Lower lobe of right lung (tissue), 2 donors: Measurements from ENCODE around the gene FSTL4. TPM values are rescaled to one million over a fixed set of nuclear protein-coding genes. Genes with fewer than 3 reads are reported as not detected.
"Not testable (repeated sequence)": the region's sequence is repeated elsewhere in the genome, so short reads cannot be mapped to it uniquely, and the experiment has no call there.

ENCODE experiments used
- ATAC-seq, 2 donors: fragments of 200-7000 bp; cut with Tn5 transposase; one replicate each; pipeline ENCODE4 v1.9.1; 2020 to 2022; ENCODE audit warnings: mild to moderate bottlenecking in 2 of 2, moderate library complexity in 2 of 2
- DNase-seq: peaks from one replicate; pipeline ENCODE4 v3.0.0-alpha.2; 2020
- H3K27ac ChIP-seq: fragments of 200-600 bp; one replicate; pipeline ENCODE4 v1.8.0; 2022
- H3K27me3 ChIP-seq: fragments of 200-600 bp; one replicate; pipeline ENCODE4 v1.8.0; 2022; ENCODE audit warnings: low read depth
- H3K36me3 ChIP-seq: fragments of 200-600 bp; one replicate; pipeline ENCODE4 v1.8.0; 2022; ENCODE audit warnings: mild to moderate bottlenecking
- H3K4me1 ChIP-seq: fragments of 200-600 bp; one replicate; pipeline ENCODE4 v1.8.0; 2022
- H3K4me3 ChIP-seq: fragments of 200-600 bp; one replicate; pipeline ENCODE4 v1.8.0; 2022; ENCODE audit warnings: mild to moderate bottlenecking
- H3K9me3 ChIP-seq: fragments of 200-600 bp; one replicate; pipeline ENCODE4 v1.8.0; 2022
- CTCF ChIP-seq: fragments of 200-600 bp; IDR thresholded peaks from one replicate; pipeline ENCODE4 v1.8.0; 2022; ENCODE audit warnings: antibody characterized with exemption, mild to moderate bottlenecking
- intact Hi-C: fragments of 100-400 bp; cut with DNase I; formaldehyde crosslinking; loops from one replicate; pipeline ENCODE4 v1.11.0; 2022
- total RNA-seq: library from RNA; stranded (reverse); fragmentation: NEBNext Ultra II Directional; extraction: Animal tissue kit (Norgen Biotek cat#: 25700); gene quantifications from one replicate; pipeline ENCODE4 v1.2.1, GENCODE V29; 2021
- donor health status: DM: no; HTN: yes; CAD: no; lungs with severe emphysema.

The FSTL4 gene
- total RNA-seq, 1 donor from 2014 or later, result 1.9 TPM

- H3K36me3 ChIP-seq, result no peaks in the 10 kb centered on the region
- no peak overlapping the region for H3K27ac ChIP-seq
- no peak for ATAC-seq
- no peaks in the 10 kb centered on the region for H3K27me3 ChIP-seq
- no peaks in the 10 kb centered on the region for H3K9me3 ChIP-seq
- intact Hi-C loops, result no loop called here
- no peaks in the 10 kb centered on the region for H3K4me1 ChIP-seq
- H3K4me3 ChIP-seq, result no peak overlapping the region
- DNase-seq, result no peak
- TF ChIP-seq CTCF, result no peak
Observed at GRCh38 chr5:133398646-133399101, 213.7 kb downstream of the FSTL4 start.

- TF ChIP-seq CTCF, result no peak
- intact Hi-C loops, result no loop called here
- DNase-seq (no peak), ATAC-seq (no peak)
- Histone ChIP-seq H3K27ac (no peak overlapping the region), H3K27me3 (no peaks in the 10 kb centered on the region), H3K4me3 (no peak overlapping the region), H3K36me3 (no peaks in the 10 kb centered on the region), H3K9me3 (no peaks in the 10 kb centered on the region), H3K4me1 (no peaks in the 10 kb centered on the region)
Observed at GRCh38 chr5:133397990-133398645, 214.2 kb downstream of the FSTL4 start.

- H3K4me3 ChIP-seq, result no peak overlapping the region
- no peaks in the 10 kb centered on the region for H3K9me3 ChIP-seq
- TF ChIP-seq CTCF, result no peak
- H3K4me1 ChIP-seq, result no peaks in the 10 kb centered on the region
- H3K27me3 ChIP-seq, result no peaks in the 10 kb centered on the region
- intact Hi-C loops, result no loop called here
- ATAC-seq, result no peak
- no peak for DNase-seq
- H3K36me3 ChIP-seq, result no peaks in the 10 kb centered on the region
- H3K27ac ChIP-seq, result no peak overlapping the region
Observed at GRCh38 chr5:133397348-133397747, 215.0 kb downstream of the FSTL4 start.

- no peak for ATAC-seq
Observed at GRCh38 chr5:133396814-133397213, 215.5 kb downstream of the FSTL4 start.

GRCh38 chr5:133396187-133396741, 216.1 kb downstream of the FSTL4 start:
- TF ChIP-seq CTCF, result no peak
- Histone ChIP-seq H3K27me3 (no peaks in the 10 kb centered on the region), H3K27ac (no peak overlapping the region), H3K9me3 (no peaks in the 10 kb centered on the region), H3K36me3 (no peaks in the 10 kb centered on the region), H3K4me1 (no peaks in the 10 kb centered on the region), H3K4me3 (no peak overlapping the region)
- DNase-seq (no peak), ATAC-seq (no peak)
- intact Hi-C loops, result no loop called here

More at GRCh38 chr5:133396814-133397213, 215.5 kb downstream of the FSTL4 start:
- intact Hi-C loops, result no loop called here
- no peaks in the 10 kb centered on the region for H3K27me3 ChIP-seq
- DNase-seq, result no peak
- H3K9me3 ChIP-seq, result no peaks in the 10 kb centered on the region
- TF ChIP-seq CTCF, result no peak
- H3K4me3 ChIP-seq, result no peak overlapping the region
- H3K36me3 ChIP-seq, result no peaks in the 10 kb centered on the region
- H3K27ac ChIP-seq, result no peak overlapping the region
- no peaks in the 10 kb centered on the region for H3K4me1 ChIP-seq

- H3K4me1 ChIP-seq, H3K4me3 ChIP-seq, DNase-seq, H3K27me3 ChIP-seq, H3K36me3 ChIP-seq, H3K9me3 ChIP-seq, H3K27ac ChIP-seq, intact Hi-C loops, ATAC-seq: not testable (repeated sequence)
Observed at GRCh38 chr5:133395207-133395606, 217.1 kb downstream of the FSTL4 start.

GRCh38 chr5:133394477-133394817, 217.9 kb downstream of the FSTL4 start:
- H3K4me1 ChIP-seq, ATAC-seq, DNase-seq, H3K36me3 ChIP-seq, intact Hi-C loops, H3K27me3 ChIP-seq, H3K27ac ChIP-seq, H3K9me3 ChIP-seq, H3K4me3 ChIP-seq: not testable (repeated sequence)
